ENCODE data around the gene DOK3. TPM values are rescaled to one million over a fixed set of nuclear protein-coding genes. Genes with fewer than 3 reads are reported as not detected.

The DOK3 gene
- total RNA-seq, 1 experiment from 2014 or later = 12.4 TPM

- Histone ChIP-seq H3K9me3 (ENCODE audit: control insufficient read depth, insufficient read depth, low read depth, low read length) (no peaks in the 10 kb centered on the region), H3K27me3 (ENCODE audit: control insufficient read depth, insufficient read depth, low read length) (no peaks in the 10 kb centered on the region), H3K27ac (ENCODE audit: low read length) (no peak overlapping the region), H3K36me3 (ENCODE audit: control insufficient read depth, insufficient read depth, low read length) (peaks cover 14% of the 10 kb centered on the region), H3K4me1 (ENCODE audit: control insufficient read depth, insufficient read depth, low read length) (peaks cover 13% of the 10 kb centered on the region; the same call in 1 of the 2 replicates), H3K4me3 (ENCODE audit: low read depth in 2 of 2, low read length in 2 of 2) (no peak overlapping the region)
- TSS peak; percentile 60 for BruUV-seq (replicated peaks)
- intact Hi-C loops (cut with micrococcal nuclease; ENCODE audit: unreplicated experiment) (no loop called here), in situ Hi-C loops (cut with HindIII; ENCODE audit: low pct_unique_long_range_greater_than_20kb, low sequenced_read_pairs) (no loop called here)
- TF ChIP-seq, protein P1, sequence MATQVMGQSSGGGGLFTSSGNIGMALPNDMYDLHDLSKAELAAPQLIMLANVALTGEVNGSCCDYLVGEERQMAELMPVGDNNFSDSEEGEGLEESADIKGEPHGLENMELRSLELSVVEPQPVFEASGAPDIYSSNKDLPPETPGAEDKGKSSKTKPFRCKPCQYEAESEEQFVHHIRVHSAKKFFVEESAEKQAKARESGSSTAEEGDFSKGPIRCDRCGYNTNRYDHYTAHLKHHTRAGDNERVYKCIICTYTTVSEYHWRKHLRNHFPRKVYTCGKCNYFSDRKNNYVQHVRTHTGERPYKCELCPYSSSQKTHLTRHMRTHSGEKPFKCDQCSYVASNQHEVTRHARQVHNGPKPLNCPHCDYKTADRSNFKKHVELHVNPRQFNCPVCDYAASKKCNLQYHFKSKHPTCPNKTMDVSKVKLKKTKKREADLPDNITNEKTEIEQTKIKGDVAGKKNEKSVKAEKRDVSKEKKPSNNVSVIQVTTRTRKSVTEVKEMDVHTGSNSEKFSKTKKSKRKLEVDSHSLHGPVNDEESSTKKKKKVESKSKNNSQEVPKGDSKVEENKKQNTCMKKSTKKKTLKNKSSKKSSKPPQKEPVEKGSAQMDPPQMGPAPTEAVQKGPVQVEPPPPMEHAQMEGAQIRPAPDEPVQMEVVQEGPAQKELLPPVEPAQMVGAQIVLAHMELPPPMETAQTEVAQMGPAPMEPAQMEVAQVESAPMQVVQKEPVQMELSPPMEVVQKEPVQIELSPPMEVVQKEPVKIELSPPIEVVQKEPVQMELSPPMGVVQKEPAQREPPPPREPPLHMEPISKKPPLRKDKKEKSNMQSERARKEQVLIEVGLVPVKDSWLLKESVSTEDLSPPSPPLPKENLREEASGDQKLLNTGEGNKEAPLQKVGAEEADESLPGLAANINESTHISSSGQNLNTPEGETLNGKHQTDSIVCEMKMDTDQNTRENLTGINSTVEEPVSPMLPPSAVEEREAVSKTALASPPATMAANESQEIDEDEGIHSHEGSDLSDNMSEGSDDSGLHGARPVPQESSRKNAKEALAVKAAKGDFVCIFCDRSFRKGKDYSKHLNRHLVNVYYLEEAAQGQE (IDR thresholded peaks at IDR 0.05; ENCODE audit: insufficient read depth in 1 of 2, low read depth in 2 of 2, low read length in 1 of 2) = no peak
- no peak for TF ChIP-seq SIN3A (IDR thresholded peaks at IDR 0.05; ENCODE audit: borderline replicate concordance, insufficient read depth, low read depth, low read length)
- no peak for TF ChIP-seq POLR2AphosphoS5 (IDR thresholded peaks at IDR 0.05; ENCODE audit: low read depth, low read length)
- TF ChIP-seq TCF7L2 (IDR thresholded peaks at IDR 0.05; ENCODE audit: low read depth, low read length) = no peak
- TF ChIP-seq, protein P2, sequence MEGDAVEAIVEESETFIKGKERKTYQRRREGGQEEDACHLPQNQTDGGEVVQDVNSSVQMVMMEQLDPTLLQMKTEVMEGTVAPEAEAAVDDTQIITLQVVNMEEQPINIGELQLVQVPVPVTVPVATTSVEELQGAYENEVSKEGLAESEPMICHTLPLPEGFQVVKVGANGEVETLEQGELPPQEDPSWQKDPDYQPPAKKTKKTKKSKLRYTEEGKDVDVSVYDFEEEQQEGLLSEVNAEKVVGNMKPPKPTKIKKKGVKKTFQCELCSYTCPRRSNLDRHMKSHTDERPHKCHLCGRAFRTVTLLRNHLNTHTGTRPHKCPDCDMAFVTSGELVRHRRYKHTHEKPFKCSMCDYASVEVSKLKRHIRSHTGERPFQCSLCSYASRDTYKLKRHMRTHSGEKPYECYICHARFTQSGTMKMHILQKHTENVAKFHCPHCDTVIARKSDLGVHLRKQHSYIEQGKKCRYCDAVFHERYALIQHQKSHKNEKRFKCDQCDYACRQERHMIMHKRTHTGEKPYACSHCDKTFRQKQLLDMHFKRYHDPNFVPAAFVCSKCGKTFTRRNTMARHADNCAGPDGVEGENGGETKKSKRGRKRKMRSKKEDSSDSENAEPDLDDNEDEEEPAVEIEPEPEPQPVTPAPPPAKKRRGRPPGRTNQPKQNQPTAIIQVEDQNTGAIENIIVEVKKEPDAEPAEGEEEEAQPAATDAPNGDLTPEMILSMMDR (IDR thresholded peaks at IDR 0.05) = no peak
- ChIA-PET POLR2A (interaction anchor here (0.6 kb wide), 1 partner anchor 851 kb away, joined by 4 read pairs; no protein-coding TSS in a partner anchor), CTCF (no interaction called here)
- ATAC-seq = no peak
- DNase-seq (ENCODE audit: low read depth, low spot score) = no peak
These were observed 2.4 kb upstream of the DOK3 start for GRCh38 chr5:177511796-177512675.

- DNase-seq (ENCODE audit: low read depth, low spot score) (no peak), ATAC-seq (no peak)
- no peak overlapping the region for H3K4me3 ChIP-seq (ENCODE audit: low read depth in 2 of 2, low read length in 2 of 2)
- no peaks in the 10 kb centered on the region for H3K27me3 ChIP-seq (ENCODE audit: control insufficient read depth, insufficient read depth, low read length)
- no peak for TF ChIP-seq SIN3A (IDR thresholded peaks at IDR 0.05; ENCODE audit: borderline replicate concordance, insufficient read depth, low read depth, low read length)
- no peak for TF ChIP-seq POLR2AphosphoS5 (IDR thresholded peaks at IDR 0.05; ENCODE audit: low read depth, low read length)
- TF ChIP-seq, protein P2 (IDR thresholded peaks at IDR 0.05) = no peak
- no peak for TF ChIP-seq TCF7L2 (IDR thresholded peaks at IDR 0.05; ENCODE audit: low read depth, low read length)
- TF ChIP-seq, protein P1 (IDR thresholded peaks at IDR 0.05; ENCODE audit: insufficient read depth in 1 of 2, low read depth in 2 of 2, low read length in 1 of 2) = no peak
- peaks cover 13% of the 10 kb centered on the region; the same call in 1 of the 2 replicates for H3K4me1 ChIP-seq (ENCODE audit: control insufficient read depth, insufficient read depth, low read length)
- peaks cover 8% of the 10 kb centered on the region for H3K36me3 ChIP-seq (ENCODE audit: control insufficient read depth, insufficient read depth, low read length)
- H3K27ac ChIP-seq (ENCODE audit: low read length) = no peak overlapping the region
- in situ Hi-C loops (cut with HindIII; ENCODE audit: low pct_unique_long_range_greater_than_20kb, low sequenced_read_pairs) (no loop called here), intact Hi-C loops (cut with micrococcal nuclease; ENCODE audit: unreplicated experiment) (no loop called here)
- no peaks in the 10 kb centered on the region for H3K9me3 ChIP-seq (ENCODE audit: control insufficient read depth, insufficient read depth, low read depth, low read length)
- BruUV-seq (replicated peaks) = no TSS peak
- ChIA-PET POLR2A (no interaction called here), CTCF (no interaction called here)
These were observed 1.6 kb upstream of the DOK3 start for GRCh38 chr5:177511181-177511580.
